DND-41 (cell line): ENCODE data around the gene ASH1L.

Experiments
- ATAC-seq: fragments of 200-7000 bp; cut with Tn5 transposase; 3 replicates; pipeline ENCODE4 v1.9.1; 2021; ENCODE audit warnings: low read depth; ENCODE audit not compliant: insufficient read depth
- DNase-seq: peaks from one replicate; pipeline ENCODE4 v3.0.0-alpha.2; 2020
- H2AFZ ChIP-seq: 2 replicates; pipeline ENCODE4 v1.6.0; 2012; ENCODE audit warnings: low read depth, low read length
- H3K27ac ChIP-seq: 2 replicates; pipeline ENCODE4 v1.5.1; 2012; ENCODE audit warnings: low read length, inconsistent platforms
- H3K27me3 ChIP-seq: fragments of 200-600 bp; sonication (generic); 2 replicates; pipeline ENCODE4 v1.6.0; 2012; ENCODE audit warnings: low read length, mild to moderate bottlenecking, inconsistent platforms; ENCODE audit not compliant: insufficient read depth, poor library complexity
- H3K36me3 ChIP-seq: 2 replicates; pipeline ENCODE4 v1.5.1; 2012; ENCODE audit warnings: low read length, inconsistent platforms; ENCODE audit not compliant: insufficient read depth
- H3K4me1 ChIP-seq: 2 replicates; pipeline ENCODE4 v1.5.1; 2012; ENCODE audit warnings: mild to moderate bottlenecking, low read length; ENCODE audit not compliant: insufficient read depth
- H3K4me2 ChIP-seq: 2 replicates; pipeline ENCODE4 v1.6.0; 2012; ENCODE audit warnings: mild to moderate bottlenecking, moderate library complexity, low read length, inconsistent platforms; ENCODE audit not compliant: insufficient read depth
- H3K4me3 ChIP-seq, 2 experiments: fragments of 200-600 bp in 1 of 2; shearing (Covaris generic) in 1 of 2; 2 replicates each; pipeline ENCODE4 v1.5.1; 2012 to 2016; ENCODE audit warnings: inconsistent platforms in 2 of 2, low read length in 2 of 2, mild to moderate bottlenecking in 2 of 2, low read depth in 1 of 2, moderate library complexity in 1 of 2
- H3K79me2 ChIP-seq: 2 replicates; pipeline ENCODE4 v1.6.0; 2012; ENCODE audit warnings: low read length, inconsistent platforms; ENCODE audit not compliant: insufficient read depth
- H3K9ac ChIP-seq: 2 replicates; pipeline ENCODE4 v1.6.0; 2012; ENCODE audit warnings: low read depth, mild to moderate bottlenecking, inconsistent platforms, low read length, moderate library complexity
- H3K9me3 ChIP-seq: 2 replicates; pipeline ENCODE4 v1.5.1; 2012; ENCODE audit warnings: low read length, moderate library complexity, mild to moderate bottlenecking, inconsistent platforms; ENCODE audit not compliant: insufficient read depth, severe bottlenecking
- H4K20me1 ChIP-seq: 2 replicates; pipeline ENCODE4 v1.6.0; 2012; ENCODE audit warnings: low read length; ENCODE audit not compliant: insufficient read depth
- CTCF ChIP-seq: IDR thresholded peaks from 2 replicates; pipeline ENCODE4 v1.5.1; 2012; ENCODE audit warnings: borderline replicate concordance, low read length, moderate library complexity, mild to moderate bottlenecking; ENCODE audit not compliant: poor library complexity, severe bottlenecking; ENCODE audit errors: extremely low read depth
- EZH2 ChIP-seq: IDR thresholded peaks from 3 replicates; pipeline ENCODE4 v1.6.1; 2012; ENCODE audit warnings: borderline replicate concordance, low read depth, mild to moderate bottlenecking, moderate library complexity, low read length, inconsistent platforms; ENCODE audit not compliant: severe bottlenecking

Gene ASH1L

GRCh38 chr1:155313261-155313660 lies 249.3 kb downstream of the ASH1L start:
- H3K4me1 ChIP-seq, result peaks cover 37% of the 10 kb centered on the region
- peak overlapping the region; percentile 27; the same call in 1 of the 2 replicates for H3K4me2 ChIP-seq
- no peaks in the 10 kb centered on the region for H3K9me3 ChIP-seq
- H4K20me1 ChIP-seq, result peaks cover 22% of the 10 kb centered on the region; the same call in 1 of the 2 replicates
- H3K27ac ChIP-seq, result no peak overlapping the region
- peaks cover 67% of the 10 kb centered on the region for H3K36me3 ChIP-seq
- DNase-seq (no peak), ATAC-seq (no peak)
- TF ChIP-seq EZH2, result no peak
- no peak for TF ChIP-seq CTCF
- no peak overlapping the region for H3K4me3 ChIP-seq
- H3K79me2 ChIP-seq, result peaks cover 58% of the 10 kb centered on the region
- H3K27me3 ChIP-seq, result no peaks in the 10 kb centered on the region
- H2AFZ ChIP-seq, result no peak overlapping the region
- H3K9ac ChIP-seq, result no peak overlapping the region

GRCh38 chr1:155309423-155310021 lies 253.1 kb downstream of the ASH1L start:
- Histone ChIP-seq H4K20me1 (peaks cover 22% of the 10 kb centered on the region; the same call in 1 of the 2 replicates), H3K4me2 (peak overlapping the region; percentile 73), H3K27me3 (no peaks in the 10 kb centered on the region), H3K4me3 (peak overlapping the region; percentile 56 to 75), H3K9me3 (no peaks in the 10 kb centered on the region), H3K36me3 (peaks cover 45% of the 10 kb centered on the region), H3K27ac (peak overlapping the region; percentile 89), H2AFZ (peak overlapping the region; percentile 73), H3K9ac (peak overlapping the region; percentile 73), H3K4me1 (peaks cover 47% of the 10 kb centered on the region), H3K79me2 (peaks cover 52% of the 10 kb centered on the region)
- DNase-seq (peak; percentile 33), ATAC-seq (no peak)
- no peak for TF ChIP-seq CTCF
- no peak for TF ChIP-seq EZH2

- peaks cover 22% of the 10 kb centered on the region; the same call in 1 of the 2 replicates for H4K20me1 ChIP-seq
- peaks cover 49% of the 10 kb centered on the region for H3K79me2 ChIP-seq
- H3K4me3 ChIP-seq, result peak within 1 kb of the TSS; percentile 56 to 75
- no peak for TF ChIP-seq CTCF
- TF ChIP-seq EZH2, result no peak
- H3K9me3 ChIP-seq, result no peaks in the 10 kb centered on the region
- DNase-seq, result peak; percentile 99
- peak; percentile 97 for ATAC-seq
- H3K4me1 ChIP-seq, result peaks cover 47% of the 10 kb centered on the region
- H3K27me3 ChIP-seq, result no peaks in the 10 kb centered on the region
- peak within 1 kb of the TSS; percentile 73 for H3K4me2 ChIP-seq
- peak within 1 kb of the TSS; percentile 73 for H3K9ac ChIP-seq
- peak within 1 kb of the TSS; percentile 89 for H3K27ac ChIP-seq
- H3K36me3 ChIP-seq, result peaks cover 38% of the 10 kb centered on the region
- H2AFZ ChIP-seq, result peak within 1 kb of the TSS; percentile 73
These were observed 253.8 kb downstream of the ASH1L start, which contains the start of gene FDPS for GRCh38 chr1:155308493-155309422. Gene FDPS, plus strand, starts transcription at chr1:155308866. Its CDS starts 924 bp downstream, at chr1:155309790.
